ENCODE measurements around the gene HTRA3.

Gene HTRA3

DNA sequence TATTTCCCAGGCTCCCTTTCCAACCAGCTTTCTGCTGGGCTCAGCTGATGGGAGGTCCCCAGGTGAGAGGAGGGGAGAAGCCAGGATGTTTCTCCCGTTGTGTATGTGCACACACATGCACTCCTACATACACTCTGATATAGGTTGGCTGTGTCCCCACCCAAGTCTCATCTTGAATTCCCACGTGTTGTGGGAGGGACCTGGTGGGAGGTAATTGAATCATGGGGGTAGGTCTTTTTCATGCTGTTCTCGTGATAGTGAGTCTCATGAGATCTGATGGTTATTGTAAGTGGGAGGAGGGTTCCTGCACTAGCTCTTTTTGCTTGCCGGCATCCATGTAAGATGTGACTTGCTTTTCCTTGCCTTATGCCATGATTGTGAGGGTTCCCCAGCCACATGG is 11.7 kb upstream of the HTRA3 start:
- Histone ChIP-seq H3K27me3 (ENCODE audit: control insufficient read depth in 5 of 5, insufficient read depth in 4 of 5, low read length in 5 of 5) (no peaks in the 10 kb centered on the region), H3K4me3 (ENCODE audit: low read depth in 1 of 5, low read length in 5 of 5) (no peak overlapping the region), H3K4me1 (ENCODE audit: control insufficient read depth in 5 of 5, insufficient read depth in 5 of 5, low read length in 5 of 5) (peaks cover 0 to 8% (median 7%) of the 10 kb centered on the region in 5 donors), H3K27ac (ENCODE audit: low read depth, low read length) (no peak overlapping the region), H3K36me3 (ENCODE audit: control insufficient read depth in 5 of 5, insufficient read depth in 5 of 5, low read length in 5 of 5) (no peaks in the 10 kb centered on the region), H3K9me3 (ENCODE audit: control insufficient read depth in 5 of 5, low read length in 5 of 5) (no peaks in the 10 kb centered on the region), H3K9ac (ENCODE audit: low read length in 5 of 5) (no peak overlapping the region)

DNA sequence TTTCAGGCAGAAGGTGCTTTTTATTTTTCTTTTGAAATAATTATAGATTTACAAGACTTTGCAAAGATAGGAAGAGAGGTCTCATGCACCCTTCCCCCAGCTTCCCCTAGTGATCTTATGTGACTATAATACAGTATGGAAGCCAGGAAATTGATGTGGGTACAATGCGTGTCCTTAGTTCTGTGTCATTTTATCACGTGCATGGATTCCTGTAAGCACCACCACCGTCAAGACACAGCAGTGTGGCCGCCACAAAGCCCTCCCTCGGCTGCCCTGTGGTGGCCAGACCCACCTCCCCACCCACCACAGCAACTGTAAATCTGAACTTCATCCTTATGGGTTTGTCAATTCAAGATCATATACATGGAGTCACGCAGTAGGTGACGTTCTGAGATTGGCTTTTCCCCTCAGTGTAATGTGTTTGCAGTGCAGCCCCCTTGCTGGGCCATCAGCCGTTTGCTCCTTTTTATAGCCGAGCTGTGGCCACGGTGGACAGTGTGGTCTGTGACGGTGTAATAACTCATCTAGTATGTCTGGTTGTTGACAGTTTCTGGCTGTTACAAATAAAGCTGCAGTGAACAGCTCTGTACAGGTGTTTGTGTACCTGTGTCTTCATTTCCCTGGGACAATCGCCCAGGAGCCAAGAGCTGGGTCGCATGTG is 10.9 kb upstream of the HTRA3 start:
- Histone ChIP-seq H3K4me3 (ENCODE audit: low read depth in 1 of 5, low read length in 5 of 5) (no peak overlapping the region), H3K27me3 (ENCODE audit: control insufficient read depth in 5 of 5, insufficient read depth in 4 of 5, low read length in 5 of 5) (no peaks in the 10 kb centered on the region), H3K36me3 (ENCODE audit: control insufficient read depth in 5 of 5, insufficient read depth in 5 of 5, low read length in 5 of 5) (no peaks in the 10 kb centered on the region), H3K9me3 (ENCODE audit: control insufficient read depth in 5 of 5, low read length in 5 of 5) (no peaks in the 10 kb centered on the region), H3K4me1 (ENCODE audit: control insufficient read depth in 5 of 5, insufficient read depth in 5 of 5, low read length in 5 of 5) (peaks cover 0 to 8% (median 7%) of the 10 kb centered on the region in 5 donors), H3K9ac (ENCODE audit: low read length in 5 of 5) (no peak overlapping the region), H3K27ac (ENCODE audit: low read depth, low read length) (no peak overlapping the region)

DNA sequence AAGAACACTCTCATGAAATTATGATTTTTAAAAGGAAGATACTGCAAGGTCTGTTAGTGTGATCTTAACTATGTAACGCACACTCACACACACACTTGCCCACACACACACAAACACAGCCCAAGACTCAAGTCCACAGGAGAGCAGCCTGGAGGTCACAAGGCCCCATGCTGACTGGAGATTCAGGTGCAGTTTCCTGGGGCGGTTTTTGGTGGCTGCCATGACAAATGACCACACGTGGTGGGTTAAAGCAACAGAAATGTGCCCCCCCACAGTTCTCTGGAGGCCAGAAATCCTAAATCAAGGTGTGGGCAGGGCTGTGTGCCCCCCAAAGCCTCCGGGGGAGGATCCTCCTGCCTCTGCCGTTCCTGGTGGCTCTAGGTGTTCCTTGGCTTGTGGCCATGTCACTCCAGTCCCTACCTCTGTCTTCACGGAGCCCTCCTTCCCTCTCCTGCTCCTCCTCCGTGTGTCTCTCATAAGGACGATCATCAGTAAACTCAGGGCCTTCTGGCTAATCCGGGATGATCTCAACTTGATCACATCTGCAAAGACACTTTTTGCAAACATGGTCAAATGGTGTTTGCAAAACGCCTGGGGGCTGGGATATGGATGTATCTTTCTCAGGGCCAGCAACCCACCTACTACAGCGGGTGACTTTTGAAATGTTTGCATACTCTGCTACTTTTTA is 9.7 kb upstream of the HTRA3 start:
- Histone ChIP-seq H3K4me3 (ENCODE audit: low read depth in 1 of 5, low read length in 5 of 5) (no peak overlapping the region), H3K27me3 (ENCODE audit: control insufficient read depth in 5 of 5, insufficient read depth in 4 of 5, low read length in 5 of 5) (no peaks in the 10 kb centered on the region)

DNA sequence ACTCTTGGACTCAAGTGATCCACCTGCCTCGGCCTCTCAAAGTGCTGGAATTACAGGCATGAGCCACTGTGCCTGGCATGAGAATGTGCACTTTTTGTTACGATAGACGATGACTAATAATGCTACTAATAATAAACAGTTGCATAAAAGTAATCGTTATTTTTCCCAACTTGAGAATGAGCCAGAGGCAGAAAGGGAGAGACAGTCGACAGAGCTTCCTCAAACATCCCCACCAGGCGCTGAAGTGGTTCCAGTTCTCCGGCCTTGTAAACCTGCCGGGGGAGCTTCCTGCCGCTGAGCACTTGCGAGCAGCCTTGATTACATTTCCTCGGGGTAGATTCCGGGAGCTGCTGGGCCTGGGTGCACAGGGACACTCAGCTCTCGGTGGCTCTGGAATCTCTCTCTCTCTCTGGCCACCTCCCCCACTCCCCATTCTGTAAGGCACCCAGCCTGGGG is 8.9 kb upstream of the HTRA3 start:
- no peak overlapping the region for H3K9ac ChIP-seq (ENCODE audit: low read length in 5 of 5)
- no peaks in the 10 kb centered on the region for H3K27me3 ChIP-seq (ENCODE audit: control insufficient read depth in 5 of 5, insufficient read depth in 4 of 5, low read length in 5 of 5)
- no peak overlapping the region for H3K27ac ChIP-seq (ENCODE audit: low read depth, low read length)
- H3K4me3 ChIP-seq (ENCODE audit: low read depth in 1 of 5, low read length in 5 of 5) = no peak overlapping the region
- H3K9me3 ChIP-seq (ENCODE audit: control insufficient read depth in 5 of 5, low read length in 5 of 5) = no peaks in the 10 kb centered on the region
- H3K36me3 ChIP-seq (ENCODE audit: control insufficient read depth in 5 of 5, insufficient read depth in 5 of 5, low read length in 5 of 5) = no peaks in the 10 kb centered on the region
- peaks cover 0 to 8% (median 6%) of the 10 kb centered on the region in 5 donors for H3K4me1 ChIP-seq (ENCODE audit: control insufficient read depth in 5 of 5, insufficient read depth in 5 of 5, low read length in 5 of 5)

More for the DNA sequence above, 9.7 kb upstream of the HTRA3 start:
- no peak overlapping the region for H3K9ac ChIP-seq (ENCODE audit: low read length in 5 of 5)
- no peak overlapping the region for H3K27ac ChIP-seq (ENCODE audit: low read depth, low read length)
- no peaks in the 10 kb centered on the region for H3K36me3 ChIP-seq (ENCODE audit: control insufficient read depth in 5 of 5, insufficient read depth in 5 of 5, low read length in 5 of 5)
- H3K4me1 ChIP-seq (ENCODE audit: control insufficient read depth in 5 of 5, insufficient read depth in 5 of 5, low read length in 5 of 5) = peaks cover 0 to 8% (median 7%) of the 10 kb centered on the region in 5 donors
- H3K9me3 ChIP-seq (ENCODE audit: control insufficient read depth in 5 of 5, low read length in 5 of 5) = no peaks in the 10 kb centered on the region

DNA sequence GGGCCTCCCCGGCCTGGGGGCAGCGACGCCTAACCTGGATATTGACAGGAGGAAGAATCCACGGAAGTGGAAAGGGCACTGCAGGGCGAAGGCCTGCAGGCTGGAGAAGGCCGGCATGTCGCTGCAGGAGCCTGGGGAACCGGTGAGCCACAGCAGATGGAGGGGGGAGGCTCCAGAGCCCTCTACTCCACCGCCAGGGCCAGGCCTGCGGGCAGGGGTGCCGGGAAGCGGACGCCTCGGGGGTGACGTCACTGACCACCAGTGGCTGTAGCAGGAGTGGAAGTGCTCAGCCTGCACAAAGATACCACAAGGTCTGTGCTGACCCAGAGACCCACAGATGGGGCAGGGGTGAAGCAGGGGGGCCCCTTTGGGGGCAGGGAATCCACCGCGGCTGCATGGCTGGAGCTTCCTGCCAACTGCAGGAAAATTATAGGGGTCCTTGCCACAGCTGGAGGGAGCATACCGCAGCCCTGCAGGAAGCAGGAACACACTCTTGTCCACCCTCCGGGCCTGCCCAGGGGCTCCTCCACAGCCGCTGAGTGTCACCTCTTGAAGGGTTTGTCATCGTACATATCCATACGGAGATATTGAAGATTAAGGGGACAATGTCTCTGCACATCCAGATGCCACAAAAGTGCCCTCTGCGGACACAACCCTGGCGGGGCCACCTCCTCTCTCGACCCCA is 7.6 kb upstream of the HTRA3 start:
- no peak overlapping the region for H3K9ac ChIP-seq (ENCODE audit: low read length in 5 of 5)
- H3K4me1 ChIP-seq (ENCODE audit: control insufficient read depth in 5 of 5, insufficient read depth in 5 of 5, low read length in 5 of 5) = peaks cover 0 to 13% (median 8%) of the 10 kb centered on the region in 5 donors
- H3K36me3 ChIP-seq (ENCODE audit: control insufficient read depth in 5 of 5, insufficient read depth in 5 of 5, low read length in 5 of 5) = no peaks in the 10 kb centered on the region
- H3K27ac ChIP-seq (ENCODE audit: low read depth, low read length) = no peak overlapping the region
- H3K4me3 ChIP-seq (ENCODE audit: low read depth in 1 of 5, low read length in 5 of 5) = no peak overlapping the region
- H3K9me3 ChIP-seq (ENCODE audit: control insufficient read depth in 5 of 5, low read length in 5 of 5) = no peaks in the 10 kb centered on the region
- no peaks in the 10 kb centered on the region for H3K27me3 ChIP-seq (ENCODE audit: control insufficient read depth in 5 of 5, insufficient read depth in 4 of 5, low read length in 5 of 5)

DNA sequence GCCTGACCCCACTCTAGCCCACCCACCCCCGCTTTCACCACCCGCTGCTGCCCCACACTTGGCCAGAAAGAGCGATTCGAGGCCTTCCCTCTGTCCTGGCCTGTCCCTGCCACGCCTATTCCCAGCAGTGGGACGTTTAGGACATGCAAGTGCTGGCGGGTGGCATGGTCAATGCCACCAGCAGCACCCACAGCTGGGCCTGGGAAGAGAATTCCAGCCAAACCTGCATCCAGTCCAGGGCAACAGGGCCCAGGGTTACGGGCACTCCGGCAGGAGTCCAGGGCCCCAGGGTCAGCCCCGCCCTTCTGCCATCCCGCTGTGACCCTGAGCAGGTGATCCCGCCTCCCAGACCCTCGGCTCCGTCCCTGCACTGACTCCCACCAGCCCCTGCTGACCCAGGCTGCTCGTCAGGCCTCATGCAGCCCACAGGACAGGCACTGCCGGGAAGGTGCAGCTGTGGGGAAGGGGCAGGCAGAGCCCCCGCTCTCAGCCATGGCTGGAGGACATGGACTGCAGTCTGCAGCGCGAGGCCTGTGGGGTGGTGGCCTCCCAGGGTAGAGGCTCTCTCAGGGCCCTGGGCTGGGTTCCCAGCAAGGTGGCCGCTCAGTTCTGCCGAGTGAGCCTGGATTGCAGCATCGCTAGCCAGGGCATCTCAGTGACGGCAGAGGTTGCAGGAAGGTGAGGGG is 6.8 kb upstream of the HTRA3 start:
- no peak overlapping the region for H3K4me3 ChIP-seq (ENCODE audit: low read depth in 1 of 5, low read length in 5 of 5)
- H3K27me3 ChIP-seq (ENCODE audit: control insufficient read depth in 5 of 5, insufficient read depth in 4 of 5, low read length in 5 of 5) = no peaks in the 10 kb centered on the region
- no peaks in the 10 kb centered on the region for H3K36me3 ChIP-seq (ENCODE audit: control insufficient read depth in 5 of 5, insufficient read depth in 5 of 5, low read length in 5 of 5)
- no peaks in the 10 kb centered on the region for H3K9me3 ChIP-seq (ENCODE audit: control insufficient read depth in 5 of 5, low read length in 5 of 5)
- no peak overlapping the region for H3K27ac ChIP-seq (ENCODE audit: low read depth, low read length)
- no peak overlapping the region for H3K9ac ChIP-seq (ENCODE audit: low read length in 5 of 5)
- H3K4me1 ChIP-seq (ENCODE audit: control insufficient read depth in 5 of 5, insufficient read depth in 5 of 5, low read length in 5 of 5) = peaks cover 0 to 20% (median 15%) of the 10 kb centered on the region in 5 donors

DNA sequence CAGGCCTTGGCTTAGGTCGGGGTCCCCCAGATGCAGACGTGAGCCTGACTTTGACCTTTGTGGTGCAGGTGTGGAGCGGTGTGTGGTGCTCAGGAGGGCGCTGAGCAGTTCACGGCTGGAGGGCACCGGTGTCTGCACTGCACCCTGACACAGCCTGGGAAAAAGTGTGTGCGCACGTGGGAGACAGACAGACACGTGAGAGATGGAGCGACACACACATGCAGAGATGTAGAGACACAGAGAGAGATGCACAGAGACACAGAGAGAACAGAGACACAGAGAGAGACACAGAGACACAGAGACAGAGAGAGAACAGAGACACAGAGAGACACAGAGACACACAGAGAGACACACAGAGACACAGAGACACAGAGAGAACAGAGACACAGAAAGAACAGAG is 6.2 kb upstream of the HTRA3 start:
- H3K27me3 ChIP-seq (ENCODE audit: control insufficient read depth in 5 of 5, insufficient read depth in 4 of 5, low read length in 5 of 5) = peaks cover 0 to under 1% (median 0%) of the 10 kb centered on the region in 5 donors
- H3K9me3 ChIP-seq (ENCODE audit: control insufficient read depth in 5 of 5, low read length in 5 of 5) = no peaks in the 10 kb centered on the region
- no peak overlapping the region for H3K9ac ChIP-seq (ENCODE audit: low read length in 5 of 5)
- H3K36me3 ChIP-seq (ENCODE audit: control insufficient read depth in 5 of 5, insufficient read depth in 5 of 5, low read length in 5 of 5) = no peaks in the 10 kb centered on the region
- H3K4me1 ChIP-seq (ENCODE audit: control insufficient read depth in 5 of 5, insufficient read depth in 5 of 5, low read length in 5 of 5) = peaks cover 0 to 21% (median 15%) of the 10 kb centered on the region in 5 donors
- no peak overlapping the region for H3K27ac ChIP-seq (ENCODE audit: low read depth, low read length)
- H3K4me3 ChIP-seq (ENCODE audit: low read depth in 1 of 5, low read length in 5 of 5) = no peak overlapping the region

DNA sequence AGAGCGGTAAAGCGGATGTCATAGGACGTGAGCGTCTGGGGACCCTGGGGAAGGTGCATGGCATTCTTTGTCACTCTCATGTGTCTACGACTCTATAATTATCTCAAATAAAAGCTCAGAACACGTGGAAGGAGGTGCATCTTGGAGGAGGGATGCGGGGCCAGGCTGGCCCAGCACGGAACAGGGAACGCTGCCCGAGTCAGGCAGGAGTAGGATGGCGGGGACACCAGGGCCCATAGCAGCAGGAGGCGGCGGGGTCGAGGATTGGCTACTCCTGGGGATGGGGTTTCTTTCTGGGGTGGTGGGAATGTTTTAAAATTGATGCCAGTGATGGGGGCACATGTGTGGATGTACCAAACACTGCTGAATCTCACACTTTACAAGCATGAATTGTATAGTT is 5.4 kb upstream of the HTRA3 start:
- Histone ChIP-seq H3K4me3 (ENCODE audit: low read depth in 1 of 5, low read length in 5 of 5) (no peak overlapping the region), H3K36me3 (ENCODE audit: control insufficient read depth in 5 of 5, insufficient read depth in 5 of 5, low read length in 5 of 5) (no peaks in the 10 kb centered on the region), H3K27me3 (ENCODE audit: control insufficient read depth in 5 of 5, insufficient read depth in 4 of 5, low read length in 5 of 5) (peaks cover 0 to 2% (median 0%) of the 10 kb centered on the region in 5 donors), H3K27ac (ENCODE audit: low read depth, low read length) (no peak overlapping the region), H3K4me1 (ENCODE audit: control insufficient read depth in 5 of 5, insufficient read depth in 5 of 5, low read length in 5 of 5) (peaks cover 0 to 23% (median 18%) of the 10 kb centered on the region in 5 donors), H3K9me3 (ENCODE audit: control insufficient read depth in 5 of 5, low read length in 5 of 5) (no peaks in the 10 kb centered on the region), H3K9ac (ENCODE audit: low read length in 5 of 5) (no peak overlapping the region)

DNA sequence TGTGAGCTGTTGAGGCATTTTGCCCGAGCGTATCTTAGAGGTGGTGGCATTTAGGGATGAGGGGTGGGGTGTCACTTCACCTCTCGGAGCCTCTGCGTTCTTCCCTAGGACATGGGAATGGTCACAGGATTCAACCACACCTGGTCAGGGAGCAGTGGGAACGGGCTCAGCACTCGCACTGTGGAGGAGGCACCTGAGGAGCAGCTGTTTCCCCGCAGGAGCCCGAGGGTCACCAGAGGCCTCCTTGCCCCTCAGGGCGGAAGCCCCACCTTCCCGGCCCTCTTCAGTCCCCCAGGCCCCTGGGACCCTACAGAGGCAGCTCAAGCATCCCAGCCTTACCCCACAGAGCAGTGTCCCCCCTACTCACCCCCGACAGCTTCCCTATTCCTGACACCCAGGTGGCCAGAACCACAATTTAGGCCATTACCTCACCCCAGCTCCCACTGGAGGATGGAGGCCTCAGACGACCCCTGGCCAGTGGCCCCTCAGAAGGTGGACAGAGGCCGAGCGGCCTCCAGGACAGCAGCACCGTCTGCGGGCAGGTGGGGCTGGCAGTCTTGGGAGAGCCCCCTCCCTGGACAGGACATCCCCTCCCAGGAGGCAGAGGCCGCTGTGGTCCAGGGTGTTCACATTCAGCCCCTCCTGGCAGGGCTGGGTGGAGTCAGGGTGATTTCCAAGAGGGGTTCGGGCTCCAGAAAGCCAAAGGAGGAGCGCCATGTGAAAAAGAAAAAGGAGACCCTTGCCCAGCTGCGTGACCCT is 4.2 kb upstream of the HTRA3 start:
- Histone ChIP-seq H3K4me1 (ENCODE audit: control insufficient read depth in 5 of 5, insufficient read depth in 5 of 5, low read length in 5 of 5) (peaks cover 0 to 33% (median 26%) of the 10 kb centered on the region in 5 donors), H3K9ac (ENCODE audit: low read length in 5 of 5) (no peak overlapping the region), H3K9me3 (ENCODE audit: control insufficient read depth in 5 of 5, low read length in 5 of 5) (no peaks in the 10 kb centered on the region), H3K36me3 (ENCODE audit: control insufficient read depth in 5 of 5, insufficient read depth in 5 of 5, low read length in 5 of 5) (no peaks in the 10 kb centered on the region), H3K4me3 (ENCODE audit: low read depth in 1 of 5, low read length in 5 of 5) (no peak overlapping the region), H3K27me3 (ENCODE audit: control insufficient read depth in 5 of 5, insufficient read depth in 4 of 5, low read length in 5 of 5) (peaks cover 0 to 3% (median 2%) of the 10 kb centered on the region in 5 donors), H3K27ac (ENCODE audit: low read depth, low read length) (no peak overlapping the region)

Measured in subcutaneous abdominal adipose tissue (tissue), 5 donors.